ENCODE data around the gene RARA.

Gene RARA

GRCh38 chr17:40316571-40317344 lies 7.8 kb downstream of the RARA start:
- peak; percentile 73 to 88 (median 84) for DNase-seq

- DNase-seq, result peak; percentile 62 to 78 (median 70)
These were observed 8.4 kb downstream of the RARA start for GRCh38 chr17:40317345-40317873.

GRCh38 chr17:40317880-40318829 lies 9.2 kb downstream of the RARA start:
- DNase-seq, result peak; percentile 96 to 98 (median 97)

GRCh38 chr17:40318830-40319391 lies 9.9 kb downstream of the RARA start:
- DNase-seq, result peak in 1 of 4 experiments; percentile 34

GRCh38 chr17:40319651-40320540 lies 10.9 kb downstream of the RARA start:
- peak; percentile 59 to 78 (median 74) for DNase-seq

- peak in 1 of 4 experiments; percentile 41 for DNase-seq
These were observed 12.0 kb downstream of the RARA start for GRCh38 chr17:40320756-40321523.

GRCh38 chr17:40321524-40321929 lies 12.5 kb downstream of the RARA start:
- peak in 1 of 4 experiments; percentile 23 for DNase-seq

GRCh38 chr17:40321961-40322357 lies 13.0 kb downstream of the RARA start:
- no peak for DNase-seq

- DNase-seq, result peak; percentile 94 to 98 (median 96)
These were observed 13.7 kb downstream of the RARA start for GRCh38 chr17:40322358-40323315.

GRCh38 chr17:40323391-40324381 lies 14.7 kb downstream of the RARA start:
- peak; percentile 44 to 78 (median 68) for DNase-seq

GRCh38 chr17:40325156-40326013 lies 16.4 kb downstream of the RARA start:
- DNase-seq, result no peak

GRCh38 chr17:40326014-40326831 lies 17.2 kb downstream of the RARA start:
- peak in 3 of 4 experiments; percentile 47 to 54 (median 50) for DNase-seq

- DNase-seq, result no peak
These were observed 17.8 kb downstream of the RARA start for GRCh38 chr17:40326832-40327199.

- DNase-seq, result no peak
These were observed 18.3 kb downstream of the RARA start for GRCh38 chr17:40327244-40327729.

GRCh38 chr17:40327735-40328385 lies 18.9 kb downstream of the RARA start:
- peak in 1 of 4 experiments; percentile 36 for DNase-seq

- no peak for DNase-seq
These were observed 19.4 kb downstream of the RARA start for GRCh38 chr17:40328386-40328766.

Measured in suppressor macrophage (primary cell).